ENCODE measurements around the gene IMPA2.

- TF ChIP-seq POLR2A (IDR thresholded peaks at IDR 0.05) (no peak), CTCF (IDR thresholded peaks at IDR 0.05) (no peak)
Observed at GRCh38 chr18:11943551-11943950, 37.8 kb upstream of the IMPA2 start.
